ENCODE measurements around the gene CAPZA3. TPM values are rescaled to one million over a fixed set of nuclear protein-coding genes. Genes with fewer than 3 reads are reported as not detected.

The CAPZA3 gene
- total RNA-seq, 1 donor from 2014 or later, result not detected

GRCh38 chr12:18719922-18720510, 17.9 kb upstream of the CAPZA3 start:
- no peaks in the 10 kb centered on the region for H3K36me3 ChIP-seq
- no peaks in the 10 kb centered on the region for H3K4me1 ChIP-seq
- H3K4me3 ChIP-seq, result no peak overlapping the region
- intact Hi-C loops (cut with micrococcal nuclease), result no loop called here
- no peak overlapping the region for H3K27ac ChIP-seq (replicated peaks)
- no peaks in the 10 kb centered on the region for H3K27me3 ChIP-seq (ENCODE audit: low read depth)
- DNase-seq, result no peak
- H3K9me3 ChIP-seq (replicated peaks), result no peaks in the 10 kb centered on the region
- TF ChIP-seq, protein P1, sequence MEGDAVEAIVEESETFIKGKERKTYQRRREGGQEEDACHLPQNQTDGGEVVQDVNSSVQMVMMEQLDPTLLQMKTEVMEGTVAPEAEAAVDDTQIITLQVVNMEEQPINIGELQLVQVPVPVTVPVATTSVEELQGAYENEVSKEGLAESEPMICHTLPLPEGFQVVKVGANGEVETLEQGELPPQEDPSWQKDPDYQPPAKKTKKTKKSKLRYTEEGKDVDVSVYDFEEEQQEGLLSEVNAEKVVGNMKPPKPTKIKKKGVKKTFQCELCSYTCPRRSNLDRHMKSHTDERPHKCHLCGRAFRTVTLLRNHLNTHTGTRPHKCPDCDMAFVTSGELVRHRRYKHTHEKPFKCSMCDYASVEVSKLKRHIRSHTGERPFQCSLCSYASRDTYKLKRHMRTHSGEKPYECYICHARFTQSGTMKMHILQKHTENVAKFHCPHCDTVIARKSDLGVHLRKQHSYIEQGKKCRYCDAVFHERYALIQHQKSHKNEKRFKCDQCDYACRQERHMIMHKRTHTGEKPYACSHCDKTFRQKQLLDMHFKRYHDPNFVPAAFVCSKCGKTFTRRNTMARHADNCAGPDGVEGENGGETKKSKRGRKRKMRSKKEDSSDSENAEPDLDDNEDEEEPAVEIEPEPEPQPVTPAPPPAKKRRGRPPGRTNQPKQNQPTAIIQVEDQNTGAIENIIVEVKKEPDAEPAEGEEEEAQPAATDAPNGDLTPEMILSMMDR (IDR thresholded peaks at IDR 0.05; ENCODE audit: borderline replicate concordance), result no peak

DNA sequence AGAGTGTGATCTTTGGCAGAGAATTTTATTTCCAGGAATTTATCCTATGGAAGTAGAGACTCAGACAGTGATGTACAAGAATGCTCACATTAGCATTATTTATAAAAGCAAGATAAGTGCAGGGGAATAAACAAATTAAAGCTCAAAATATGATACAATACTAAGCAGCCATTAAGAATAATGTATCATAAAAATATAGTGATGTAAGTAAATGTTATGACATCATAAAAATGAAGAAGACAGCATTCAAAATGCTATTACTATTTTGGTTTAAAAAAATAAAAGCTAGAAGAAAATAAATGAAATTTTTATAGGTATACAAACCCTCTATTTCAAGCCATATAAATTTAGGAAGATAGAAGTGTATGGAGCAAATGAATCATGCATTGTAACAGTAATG, 17.2 kb upstream of the CAPZA3 start:
- no peaks in the 10 kb centered on the region for H3K36me3 ChIP-seq
- H3K4me1 ChIP-seq, result no peaks in the 10 kb centered on the region
- no peak overlapping the region for H3K4me3 ChIP-seq
- no peak overlapping the region for H3K27ac ChIP-seq (replicated peaks)
- TF ChIP-seq, protein P1 (IDR thresholded peaks at IDR 0.05; ENCODE audit: borderline replicate concordance), result no peak
- H3K27me3 ChIP-seq (ENCODE audit: low read depth), result no peaks in the 10 kb centered on the region
- intact Hi-C loops (cut with micrococcal nuclease), result no loop called here
- H3K9me3 ChIP-seq (replicated peaks), result no peaks in the 10 kb centered on the region
- no peak for DNase-seq

GRCh38 chr12:18721452-18721851, 16.5 kb upstream of the CAPZA3 start:
- H3K36me3 ChIP-seq, result no peaks in the 10 kb centered on the region

GRCh38 chr12:18723752-18724151, 14.2 kb upstream of the CAPZA3 start:
- Histone ChIP-seq H3K9me3 (replicated peaks) (no peaks in the 10 kb centered on the region), H3K27me3 (ENCODE audit: low read depth) (no peaks in the 10 kb centered on the region), H3K4me1 (no peaks in the 10 kb centered on the region), H3K36me3 (no peaks in the 10 kb centered on the region), H3K4me3 (no peak overlapping the region), H3K27ac (replicated peaks) (no peak overlapping the region)
- TF ChIP-seq, protein P1 (IDR thresholded peaks at IDR 0.05; ENCODE audit: borderline replicate concordance), result no peak
- intact Hi-C loops (cut with micrococcal nuclease), result no loop called here
- DNase-seq, result no peak

More at GRCh38 chr12:18721452-18721851, 16.5 kb upstream of the CAPZA3 start:
- H3K4me3 ChIP-seq, result no peak overlapping the region
- H3K27me3 ChIP-seq (ENCODE audit: low read depth), result no peaks in the 10 kb centered on the region
- no peaks in the 10 kb centered on the region for H3K9me3 ChIP-seq (replicated peaks)
- TF ChIP-seq, protein P1 (IDR thresholded peaks at IDR 0.05; ENCODE audit: borderline replicate concordance), result no peak
- no peaks in the 10 kb centered on the region for H3K4me1 ChIP-seq
- H3K27ac ChIP-seq (replicated peaks), result no peak overlapping the region
- no peak for DNase-seq
- intact Hi-C loops (cut with micrococcal nuclease), result no loop called here

- H3K4me3 ChIP-seq, result no peak overlapping the region
- intact Hi-C loops (cut with micrococcal nuclease), result no loop called here
- H3K4me1 ChIP-seq, result no peaks in the 10 kb centered on the region
- no peak overlapping the region for H3K27ac ChIP-seq (replicated peaks)
- no peaks in the 10 kb centered on the region for H3K36me3 ChIP-seq
- DNase-seq, result no peak
- TF ChIP-seq, protein P1 (IDR thresholded peaks at IDR 0.05; ENCODE audit: borderline replicate concordance), result no peak
- H3K9me3 ChIP-seq (replicated peaks), result peaks cover 16% of the 10 kb centered on the region
- no peaks in the 10 kb centered on the region for H3K27me3 ChIP-seq (ENCODE audit: low read depth)
Observed at GRCh38 chr12:18731156-18731555, 6.8 kb upstream of the CAPZA3 start.
